Measurements from ENCODE around the gene DHX57.

- TF ChIP-seq CTCF (IDR thresholded peaks at IDR 0.05) (no peak), EZH2 (IDR thresholded peaks at IDR 0.05) (no peak), EZH2phosphoT487 (IDR thresholded peaks at IDR 0.05) (no peak)
Measured at GRCh38 chr2:38763728-38764127, 112.0 kb downstream of the DHX57 start.
